ENCODE results near the gene MTG2. TPM values are rescaled to one million over a fixed set of nuclear protein-coding genes. Genes with fewer than 3 reads are reported as not detected.

The MTG2 gene
- total RNA-seq, 2 donors from 2014 or later: 8.8 to 16.5 TPM

DNA sequence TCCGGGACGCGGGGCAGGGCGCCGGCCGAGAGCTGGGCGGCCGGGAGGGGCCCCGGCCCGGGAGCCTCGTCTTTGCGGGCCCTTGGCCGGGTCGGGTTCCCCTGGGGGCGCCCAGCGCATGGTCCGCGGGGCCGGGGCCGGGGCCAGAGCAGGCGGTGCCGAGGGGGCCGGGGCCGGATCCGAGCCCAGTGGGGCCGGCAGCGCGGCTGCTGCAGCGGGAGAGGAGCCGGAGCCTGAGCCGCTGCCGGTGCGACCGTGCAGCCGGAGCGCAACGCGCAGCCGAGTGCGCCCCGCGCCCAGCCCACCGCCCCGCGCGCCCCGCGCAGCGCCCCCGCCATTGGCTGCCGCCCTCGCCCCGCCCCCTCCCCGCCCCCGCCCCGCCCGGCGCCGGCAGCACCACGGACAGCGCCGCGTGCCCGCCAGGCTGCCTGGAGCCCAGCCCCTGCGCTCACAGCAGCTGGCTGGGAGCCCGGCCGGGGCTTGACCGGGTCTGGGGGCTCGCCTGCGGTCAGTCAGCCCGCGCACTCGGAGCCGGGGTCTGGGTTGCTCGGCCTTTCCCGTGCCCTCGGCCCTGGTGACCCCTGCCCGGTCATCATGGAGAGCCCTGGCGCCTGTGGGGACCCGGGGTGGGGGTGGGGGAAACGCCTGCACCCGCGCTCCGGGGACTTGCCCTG, 37.3 kb downstream of the MTG2 start, which contains the start of gene HRH3:
Gene HRH3 (minus strand): TSS at position 287 of the 674 bp plus-strand sequence. CDS start 308 bp downstream, outside the sequence.
- 0% methylated on average over 1 to 21 of the region's 84 CpGs for WGBS, 2 donors
- intact Hi-C loops (cut with DNase I): no loop called here
- H3K4me3 ChIP-seq: no peak within 1 kb of the TSS
- H3K27me3 ChIP-seq: peaks cover 0 to 32% of the 10 kb centered on the region in 2 donors
- peak; percentile 88 for ATAC-seq
- no peaks in the 10 kb centered on the region for H3K36me3 ChIP-seq (replicated peaks in 1 of 2; ENCODE audit: insufficient read depth in 1 of 2, low read depth in 2 of 2)
- TF ChIP-seq CTCF (IDR thresholded peaks at IDR 0.05): no peak
- TF ChIP-seq POLR2A (IDR thresholded peaks at IDR 0.05): no peak
- no peaks in the 10 kb centered on the region for H3K9me3 ChIP-seq
- H3K4me1 ChIP-seq: peaks cover 19% of the 10 kb centered on the region
- peak; percentile 48 to 73 (median 60) for DNase-seq
- no peak within 1 kb of the TSS for H3K27ac ChIP-seq

- DNase-seq (no peak), ATAC-seq (no peak)
- H3K36me3 ChIP-seq (replicated peaks in 1 of 2; ENCODE audit: insufficient read depth in 1 of 2, low read depth in 2 of 2): no peaks in the 10 kb centered on the region
- no peaks in the 10 kb centered on the region for H3K9me3 ChIP-seq
- peaks cover 19% of the 10 kb centered on the region for H3K4me1 ChIP-seq
- 5 to 9% methylated on average over 22 to 40 of the region's 46 CpGs for WGBS, 2 donors
- intact Hi-C loops (cut with DNase I): no loop called here
- no peak overlapping the region for H3K27ac ChIP-seq
- no peak overlapping the region for H3K4me3 ChIP-seq
- H3K27me3 ChIP-seq: peaks cover 0 to 27% of the 10 kb centered on the region in 2 donors
- TF ChIP-seq POLR2A (IDR thresholded peaks at IDR 0.05): no peak
These were observed 38.1 kb downstream of the MTG2 start for GRCh38 chr20:62220666-62221568.

GRCh38 chr20:62222266-62222850, 39.5 kb downstream of the MTG2 start:
- ATAC-seq: no peak
- DNase-seq: no peak
- TF ChIP-seq POLR2A (IDR thresholded peaks at IDR 0.05) (no peak), CTCF (IDR thresholded peaks at IDR 0.05) (no peak)
- no peak overlapping the region for H3K4me3 ChIP-seq
- intact Hi-C loops (cut with DNase I): no loop called here
- H3K36me3 ChIP-seq (replicated peaks in 1 of 2; ENCODE audit: insufficient read depth in 1 of 2, low read depth in 2 of 2): no peaks in the 10 kb centered on the region
- 87 to 94% methylated on average over 7 to 17 of the region's 18 CpGs for WGBS, 2 donors
- H3K27ac ChIP-seq: no peak overlapping the region
- H3K9me3 ChIP-seq: no peaks in the 10 kb centered on the region
- H3K4me1 ChIP-seq: peaks cover 23% of the 10 kb centered on the region
- peaks cover 0 to 25% of the 10 kb centered on the region in 2 donors for H3K27me3 ChIP-seq

- no peak overlapping the region for H3K27ac ChIP-seq
- DNase-seq (no peak), ATAC-seq (no peak)
- peaks cover 0 to 19% of the 10 kb centered on the region in 2 donors for H3K27me3 ChIP-seq
- no peaks in the 10 kb centered on the region for H3K9me3 ChIP-seq
- intact Hi-C loops (cut with DNase I): no loop called here
- no peaks in the 10 kb centered on the region for H3K36me3 ChIP-seq (replicated peaks in 1 of 2; ENCODE audit: insufficient read depth in 1 of 2, low read depth in 2 of 2)
- TF ChIP-seq POLR2A (IDR thresholded peaks at IDR 0.05): no peak
- H3K4me3 ChIP-seq: no peak overlapping the region
- peaks cover 30% of the 10 kb centered on the region for H3K4me1 ChIP-seq
- WGBS, 2 donors: 88 to 92% methylated on average over 2 to 13 of the region's 13 CpGs
These were observed 40.1 kb downstream of the MTG2 start for GRCh38 chr20:62222972-62223371.

GRCh38 chr20:62223571-62223970, 40.7 kb downstream of the MTG2 start:
- DNase-seq (no peak), ATAC-seq (no peak)
- Histone ChIP-seq H3K27me3 (peaks cover 0 to 15% of the 10 kb centered on the region in 2 donors), H3K9me3 (no peaks in the 10 kb centered on the region), H3K4me3 (no peak overlapping the region), H3K27ac (no peak overlapping the region), H3K36me3 (replicated peaks in 1 of 2; ENCODE audit: insufficient read depth in 1 of 2, low read depth in 2 of 2) (no peaks in the 10 kb centered on the region), H3K4me1 (peaks cover 33% of the 10 kb centered on the region)
- 85% methylated on average over 9 of the region's 9 CpGs; no CpG with 5 or more reads in 1 of the 2 donors for WGBS, 2 donors
- TF ChIP-seq POLR2A (IDR thresholded peaks at IDR 0.05) (no peak), CTCF (IDR thresholded peaks at IDR 0.05) (no peak)
- intact Hi-C loops (cut with DNase I): no loop called here
